T-helper 1 cell treated with Interleukin-12 subunit alpha and Interleukin-12 subunit beta and Interleukin-4 antibody, amounts not matched to agents 30 μg/mL and 1 μg/mL, for 36 hours (primary cell): Measurements from ENCODE around the gene COX6B1.
A peak's percentile ranks its signal among the peaks of the same experiment; 100 is the strongest.
"Not testable (repeated sequence)": the region's sequence is repeated elsewhere in the genome, so short reads cannot be mapped to it uniquely, and the experiment has no call there.

Source experiments
- H3K27ac Mint-ChIP-seq: one replicate; pipeline ENCODE4 v1.8.0; 2021; ENCODE audit warnings: mild to moderate bottlenecking, mixed read lengths
- H3K27me3 Mint-ChIP-seq: one replicate; pipeline ENCODE4 v1.8.0; 2021; ENCODE audit warnings: low read depth, mixed read lengths
- H3K36me3 Mint-ChIP-seq: one replicate; pipeline ENCODE4 v1.8.0; 2021; ENCODE audit warnings: low read depth, mixed read lengths
- H3K4me1 Mint-ChIP-seq: one replicate; pipeline ENCODE4 v1.8.0; 2021; ENCODE audit warnings: low read depth, mixed read lengths
- H3K4me3 Mint-ChIP-seq: one replicate; pipeline ENCODE4 v1.8.0; 2021; ENCODE audit warnings: mild to moderate bottlenecking, moderate library complexity, mixed read lengths
- H3K9me3 Mint-ChIP-seq: one replicate; pipeline ENCODE4 v1.8.0; 2021; ENCODE audit warnings: mixed read lengths

COX6B1 gene

GRCh38 chr19:35643255-35644205, 4.6 kb upstream of the COX6B1 start:
- no peaks in the 10 kb centered on the region for H3K27me3 Mint-ChIP-seq
- H3K36me3 Mint-ChIP-seq, result peaks cover 4% of the 10 kb centered on the region
- H3K27ac Mint-ChIP-seq, result peak overlapping the region; percentile 88
- no peaks in the 10 kb centered on the region for H3K9me3 Mint-ChIP-seq
- peaks cover 23% of the 10 kb centered on the region for H3K4me1 Mint-ChIP-seq
- H3K4me3 Mint-ChIP-seq, result peak overlapping the region; percentile 94

- Mint-ChIP-seq H3K4me1 (peaks cover 25% of the 10 kb centered on the region), H3K4me3 (peak overlapping the region; percentile 94), H3K36me3 (peaks cover 4% of the 10 kb centered on the region), H3K27me3 (no peaks in the 10 kb centered on the region), H3K9me3 (no peaks in the 10 kb centered on the region), H3K27ac (peak overlapping the region; percentile 88)
Observed at GRCh38 chr19:35644206-35644986, 3.7 kb upstream of the COX6B1 start.

GRCh38 chr19:35644987-35645679, 3.0 kb upstream of the COX6B1 start:
- Mint-ChIP-seq H3K27me3 (no peaks in the 10 kb centered on the region), H3K27ac (peak overlapping the region; percentile 88), H3K4me1 (peaks cover 25% of the 10 kb centered on the region), H3K4me3 (peak overlapping the region; percentile 94), H3K36me3 (peaks cover 4% of the 10 kb centered on the region), H3K9me3 (no peaks in the 10 kb centered on the region)

- peak overlapping the region; percentile 52 for H3K27ac Mint-ChIP-seq
- H3K27me3 Mint-ChIP-seq, result no peaks in the 10 kb centered on the region
- no peaks in the 10 kb centered on the region for H3K9me3 Mint-ChIP-seq
- peak overlapping the region; percentile 94 for H3K4me3 Mint-ChIP-seq
- H3K36me3 Mint-ChIP-seq, result peaks cover 6% of the 10 kb centered on the region
- H3K4me1 Mint-ChIP-seq, result peaks cover 27% of the 10 kb centered on the region
Observed at GRCh38 chr19:35645680-35646511, 2.2 kb upstream of the COX6B1 start.

- Mint-ChIP-seq H3K27me3 (no peaks in the 10 kb centered on the region), H3K27ac (no peak overlapping the region), H3K9me3 (no peaks in the 10 kb centered on the region), H3K4me1 (peaks cover 20% of the 10 kb centered on the region), H3K36me3 (peaks cover 21% of the 10 kb centered on the region), H3K4me3 (no peak overlapping the region)
Observed at GRCh38 chr19:35650581-35650980, 2.5 kb downstream of the COX6B1 start.

GRCh38 chr19:35654828-35655227, 6.7 kb downstream of the COX6B1 start:
- H3K27me3 Mint-ChIP-seq, H3K27ac Mint-ChIP-seq, H3K4me3 Mint-ChIP-seq, H3K9me3 Mint-ChIP-seq: not testable (repeated sequence)
- Mint-ChIP-seq H3K4me1 (peaks cover 12% of the 10 kb centered on the region), H3K36me3 (peaks cover 32% of the 10 kb centered on the region)

GRCh38 chr19:35655600-35655999, 7.5 kb downstream of the COX6B1 start:
- no peaks in the 10 kb centered on the region for H3K9me3 Mint-ChIP-seq
- H3K36me3 Mint-ChIP-seq, result peaks cover 34% of the 10 kb centered on the region
- peaks cover 12% of the 10 kb centered on the region for H3K4me1 Mint-ChIP-seq
- no peak overlapping the region for H3K27ac Mint-ChIP-seq
- no peaks in the 10 kb centered on the region for H3K27me3 Mint-ChIP-seq
- H3K4me3 Mint-ChIP-seq, result no peak overlapping the region

- Mint-ChIP-seq H3K4me3 (no peak overlapping the region), H3K27ac (no peak overlapping the region), H3K4me1 (peaks cover 7% of the 10 kb centered on the region), H3K27me3 (no peaks in the 10 kb centered on the region), H3K9me3 (no peaks in the 10 kb centered on the region), H3K36me3 (peaks cover 26% of the 10 kb centered on the region)
Observed at GRCh38 chr19:35656700-35657099, 8.6 kb downstream of the COX6B1 start.

- Mint-ChIP-seq H3K4me1 (peaks cover 5% of the 10 kb centered on the region), H3K4me3 (no peak overlapping the region), H3K27ac (no peak overlapping the region), H3K9me3 (no peaks in the 10 kb centered on the region), H3K27me3 (no peaks in the 10 kb centered on the region), H3K36me3 (peaks cover 25% of the 10 kb centered on the region)
Observed at GRCh38 chr19:35657904-35658700, 10.0 kb downstream of the COX6B1 start.

- Mint-ChIP-seq H3K4me3 (no peak overlapping the region), H3K9me3 (no peaks in the 10 kb centered on the region), H3K4me1 (peaks cover 2% of the 10 kb centered on the region), H3K36me3 (peaks cover 10% of the 10 kb centered on the region), H3K27ac (no peak overlapping the region), H3K27me3 (no peaks in the 10 kb centered on the region)
Observed at GRCh38 chr19:35661995-35662340, 13.8 kb downstream of the COX6B1 start.

GRCh38 chr19:35663981-35664380, 15.9 kb downstream of the COX6B1 start:
- Mint-ChIP-seq H3K27me3 (no peaks in the 10 kb centered on the region), H3K4me3 (no peak overlapping the region), H3K4me1 (no peaks in the 10 kb centered on the region), H3K36me3 (peaks cover 3% of the 10 kb centered on the region), H3K9me3 (no peaks in the 10 kb centered on the region), H3K27ac (no peak overlapping the region)

GRCh38 chr19:35665157-35665556, 17.0 kb downstream of the COX6B1 start:
- no peaks in the 10 kb centered on the region for H3K36me3 Mint-ChIP-seq
- H3K4me1 Mint-ChIP-seq, result peaks cover 3% of the 10 kb centered on the region
- H3K4me3 Mint-ChIP-seq, result no peak overlapping the region
- H3K27ac Mint-ChIP-seq, result no peak overlapping the region
- peaks cover 12% of the 10 kb centered on the region for H3K27me3 Mint-ChIP-seq
- no peaks in the 10 kb centered on the region for H3K9me3 Mint-ChIP-seq

GRCh38 chr19:35665604-35666003, 17.5 kb downstream of the COX6B1 start:
- Mint-ChIP-seq H3K9me3 (no peaks in the 10 kb centered on the region), H3K4me3 (no peak overlapping the region), H3K27ac (no peak overlapping the region), H3K27me3 (peaks cover 14% of the 10 kb centered on the region), H3K4me1 (peaks cover 3% of the 10 kb centered on the region), H3K36me3 (no peaks in the 10 kb centered on the region)
